ENCODE measurements around the gene TP53BP2. TPM values are rescaled to one million over a fixed set of nuclear protein-coding genes. Genes with fewer than 3 reads are reported as not detected.

TP53BP2 gene
- total and polyA plus RNA-seq, 7 donors = 10.6 to 34.0 (median 17.1) TPM

DNA sequence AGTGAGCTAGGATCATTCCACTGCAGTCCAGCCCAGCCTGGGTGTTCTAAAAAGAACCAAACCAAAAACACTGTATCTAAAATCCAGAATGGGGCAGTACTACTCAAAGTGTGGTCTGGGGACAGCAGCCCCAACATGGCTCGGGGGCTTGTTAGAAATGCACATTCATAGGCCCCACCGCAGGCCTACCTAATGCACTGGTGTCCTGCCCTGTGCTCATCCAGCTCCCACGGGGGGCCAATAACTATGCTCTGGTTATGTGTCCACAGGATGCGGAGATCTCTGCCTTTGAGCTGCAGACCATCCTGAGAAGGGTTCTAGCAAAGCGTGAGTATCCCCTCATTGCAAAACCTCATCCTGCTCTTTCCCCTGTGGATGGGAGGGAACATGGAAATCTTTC lies 81.9 kb downstream of the TP53BP2 start:
- H3K4me1 ChIP-seq = no peaks in the 10 kb centered on the region
- 94 to 97% (median 95%) methylated on average over 5 of the region's 5 CpGs for WGBS, 3 donors
- TF ChIP-seq, protein P1, sequence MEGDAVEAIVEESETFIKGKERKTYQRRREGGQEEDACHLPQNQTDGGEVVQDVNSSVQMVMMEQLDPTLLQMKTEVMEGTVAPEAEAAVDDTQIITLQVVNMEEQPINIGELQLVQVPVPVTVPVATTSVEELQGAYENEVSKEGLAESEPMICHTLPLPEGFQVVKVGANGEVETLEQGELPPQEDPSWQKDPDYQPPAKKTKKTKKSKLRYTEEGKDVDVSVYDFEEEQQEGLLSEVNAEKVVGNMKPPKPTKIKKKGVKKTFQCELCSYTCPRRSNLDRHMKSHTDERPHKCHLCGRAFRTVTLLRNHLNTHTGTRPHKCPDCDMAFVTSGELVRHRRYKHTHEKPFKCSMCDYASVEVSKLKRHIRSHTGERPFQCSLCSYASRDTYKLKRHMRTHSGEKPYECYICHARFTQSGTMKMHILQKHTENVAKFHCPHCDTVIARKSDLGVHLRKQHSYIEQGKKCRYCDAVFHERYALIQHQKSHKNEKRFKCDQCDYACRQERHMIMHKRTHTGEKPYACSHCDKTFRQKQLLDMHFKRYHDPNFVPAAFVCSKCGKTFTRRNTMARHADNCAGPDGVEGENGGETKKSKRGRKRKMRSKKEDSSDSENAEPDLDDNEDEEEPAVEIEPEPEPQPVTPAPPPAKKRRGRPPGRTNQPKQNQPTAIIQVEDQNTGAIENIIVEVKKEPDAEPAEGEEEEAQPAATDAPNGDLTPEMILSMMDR (IDR thresholded peaks at IDR 0.05) = no peak
- no peaks in the 10 kb centered on the region for H3K27me3 ChIP-seq (ENCODE audit: insufficient read depth in 3 of 3, low read length in 2 of 3)
- DNase-seq = no peak
- H3K4me3 ChIP-seq = no peak overlapping the region
- H3K36me3 ChIP-seq (ENCODE audit: insufficient read depth in 1 of 2, low read depth in 1 of 2) = peaks cover 29 to 80% of the 10 kb centered on the region in 2 donors
- H3K27ac ChIP-seq = no peak overlapping the region
- no peaks in the 10 kb centered on the region for H3K9me3 ChIP-seq
- no peak for ATAC-seq
- intact Hi-C loops (cut with DNase I) = no loop called here

- Histone ChIP-seq H3K4me3 (no peak overlapping the region), H3K9me3 (no peaks in the 10 kb centered on the region), H3K27ac (no peak overlapping the region), H3K36me3 (ENCODE audit: insufficient read depth in 1 of 2, low read depth in 1 of 2) (peaks cover 29 to 84% of the 10 kb centered on the region in 2 donors), H3K27me3 (ENCODE audit: insufficient read depth in 3 of 3, low read length in 2 of 3) (no peaks in the 10 kb centered on the region), H3K4me1 (no peaks in the 10 kb centered on the region)
- intact Hi-C loops (cut with DNase I) = no loop called here
- TF ChIP-seq, protein P1 (IDR thresholded peaks at IDR 0.05) = no peak
- no peak for ATAC-seq
- DNase-seq = no peak
- WGBS, 3 donors = 93 to 95% (median 94%) methylated on average over 5 of the region's 5 CpGs
Observed at GRCh38 chr1:223763251-223763650, 82.5 kb downstream of the TP53BP2 start.

GRCh38 chr1:223761411-223761810 lies 84.3 kb downstream of the TP53BP2 start:
- WGBS, 3 donors = 80 to 85% (median 84%) methylated on average over 7 of the region's 7 CpGs
- ATAC-seq = no peak

DNA sequence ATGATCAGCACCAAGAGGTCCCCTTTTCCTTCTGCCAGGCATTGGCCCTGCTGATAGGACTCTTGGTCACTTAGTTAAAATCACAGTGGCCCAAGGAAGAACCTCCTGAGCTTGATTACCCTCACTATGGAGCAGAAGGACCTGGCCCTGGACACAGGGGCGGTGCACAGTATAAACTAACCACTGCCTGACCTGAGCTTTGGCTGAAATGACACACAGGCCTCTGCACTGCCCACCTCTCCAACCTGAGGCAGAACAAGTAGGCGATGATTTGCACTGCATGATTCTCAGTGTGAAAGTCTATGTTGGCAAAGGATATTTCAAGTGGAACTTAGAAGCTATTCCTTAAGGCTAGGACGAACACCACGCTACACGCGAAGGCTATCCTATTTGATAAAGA lies 84.9 kb downstream of the TP53BP2 start:
- intact Hi-C loops (cut with DNase I) = no loop called here
- TF ChIP-seq, protein P1 (IDR thresholded peaks at IDR 0.05) = no peak
- DNase-seq = no peak
- H3K4me1 ChIP-seq = no peaks in the 10 kb centered on the region
- ATAC-seq = no peak
- 86 to 91% (median 89%) methylated on average over 6 of the region's 6 CpGs for WGBS, 3 donors
- H3K27ac ChIP-seq = no peak overlapping the region
- H3K4me3 ChIP-seq = no peak overlapping the region
- no peaks in the 10 kb centered on the region for H3K27me3 ChIP-seq (ENCODE audit: insufficient read depth in 3 of 3, low read length in 2 of 3)
- no peaks in the 10 kb centered on the region for H3K9me3 ChIP-seq
- H3K36me3 ChIP-seq (ENCODE audit: insufficient read depth in 1 of 2, low read depth in 1 of 2) = peaks cover 29 to 97% of the 10 kb centered on the region in 2 donors

More at GRCh38 chr1:223761411-223761810, 84.3 kb downstream of the TP53BP2 start:
- H3K27me3 ChIP-seq (ENCODE audit: insufficient read depth in 3 of 3, low read length in 2 of 3) = no peaks in the 10 kb centered on the region
- intact Hi-C loops (cut with DNase I) = no loop called here
- no peaks in the 10 kb centered on the region for H3K9me3 ChIP-seq
- H3K4me3 ChIP-seq = no peak overlapping the region
- H3K36me3 ChIP-seq (ENCODE audit: insufficient read depth in 1 of 2, low read depth in 1 of 2) = peaks cover 29 to 97% of the 10 kb centered on the region in 2 donors
- DNase-seq = no peak
- TF ChIP-seq, protein P1 (IDR thresholded peaks at IDR 0.05) = no peak
- no peak overlapping the region for H3K27ac ChIP-seq
- H3K4me1 ChIP-seq = no peaks in the 10 kb centered on the region

GRCh38 chr1:223759273-223759672 lies 86.5 kb downstream of the TP53BP2 start:
- Histone ChIP-seq H3K9me3 (no peaks in the 10 kb centered on the region), H3K36me3 (ENCODE audit: insufficient read depth in 1 of 2, low read depth in 1 of 2) (peaks cover 29 to 100% of the 10 kb centered on the region in 2 donors), H3K4me1 (no peaks in the 10 kb centered on the region), H3K27ac (no peak overlapping the region), H3K27me3 (ENCODE audit: insufficient read depth in 3 of 3, low read length in 2 of 3) (no peaks in the 10 kb centered on the region), H3K4me3 (no peak overlapping the region)
- ATAC-seq (no peak), DNase-seq (no peak)
- intact Hi-C loops (cut with DNase I) = no loop called here
- TF ChIP-seq, protein P1 (IDR thresholded peaks at IDR 0.05) = no peak
- WGBS, 3 donors = 87 to 90% (median 89%) methylated on average over 13 of the region's 13 CpGs
